Right lobe of liver (tissue), 6 donors: ENCODE data around the gene KRTAP10-11. TPM values are rescaled to one million over a fixed set of nuclear protein-coding genes. Genes with fewer than 3 reads are reported as not detected.
"Not testable (repeated sequence)": the region's sequence is repeated elsewhere in the genome, so short reads cannot be mapped to it uniquely, and the experiment has no call there.

ENCODE experiments used
- ATAC-seq, 4 donors: fragments of 200-7000 bp; cut with Tn5 transposase; one replicate each; pipeline ENCODE4 v1.9.1; 2020; ENCODE audit warnings: mild to moderate bottlenecking in 4 of 4, moderate library complexity in 4 of 4
- DNase-seq, 3 donors: peaks; one replicate each; pipeline ENCODE4 v3.0.0-alpha.2; 2020
- H3K27ac ChIP-seq, 3 donors: fragments of 200-600 bp; one replicate each; pipeline ENCODE4 v1.8.0; 2022
- H3K27me3 ChIP-seq, 2 donors: fragments of 200-600 bp; one replicate each; pipeline ENCODE4 v1.8.0; 2022
- H3K36me3 ChIP-seq, 4 donors: fragments of 200-600 bp; sonication (generic) in 1 of 4; one replicate each; pipeline versions ENCODE4 v1.5.1 to v1.8.0; 2017 to 2022; ENCODE audit warnings: control low read depth in 1 of 4
- H3K4me1 ChIP-seq, 4 donors: fragments of 200-600 bp; sonication (generic) in 1 of 4; one replicate each; pipeline versions ENCODE4 v1.5.1 to v1.8.0; 2017 to 2022; ENCODE audit warnings: control low read depth in 1 of 4
- H3K4me3 ChIP-seq, 3 donors: fragments of 200-600 bp; one replicate each; pipeline ENCODE4 v1.8.0; 2022
- H3K9me3 ChIP-seq, 4 donors: fragments of 200-600 bp; sonication (generic) in 1 of 4; one replicate each; pipeline versions ENCODE4 v1.5.1 to v1.8.0; 2017 to 2022; ENCODE audit warnings: control low read depth in 1 of 4
- POLR2A ChIP-seq: fragments of 450-650 bp; IDR thresholded peaks from one replicate; pipeline ENCODE4 v1.6.1; 2017; ENCODE audit warnings: antibody characterized with exemption, mild to moderate bottlenecking
- WGBS: methylation state at CpG from one replicate; pipeline ENCODE4 v1.1.6; 2018; ENCODE audit warnings: low coverage, low lambda C conversion rate; ENCODE audit not compliant: insufficient coverage; ENCODE audit errors: missing lambda C conversion rate; 5-methylcytosine and 5-hydroxymethylcytosine counted together
- intact Hi-C, 2 donors: fragments of 100-400 bp; cut with DNase I; formaldehyde crosslinking; loops; one replicate each; pipeline versions ENCODE4 v1.11.2 to v1.14.1; 2022
- total RNA-seq, 6 experiments: library from RNA; depleted of rRNA in 2 of 6; stranded (reverse); fragments of >200 nt in 2 of 6; fragmentation: NEBNext Ultra II Directional in 3 of 6; extraction: Animal tissue kit (Norgen Biotek cat#: 25700) in 3 of 6; gene quantifications; one replicate each; pipeline versions ENCODE4 v1.1.0 to v1.2.4, GENCODE V29; 2016 to 2023
- TF ChIP-seq, protein P1 (sequence below), 4 donors: fragments of 200-600 bp in 3 of 4; fragments of 450-650 bp in 1 of 4; IDR thresholded peaks; one replicate each; pipeline versions ENCODE4 v1.5.1 to v1.8.0; 2016 to 2022; ENCODE audit warnings: antibody characterized with exemption in 4 of 4, mild to moderate bottlenecking in 2 of 4
- donor health status: DM: no; HTN: yes; CAD: no.
- donor health status: DM: no; HTN: no; CAD: no.
- donor health status: DM: no; HTN: no; CAD: no.
- donor health status: DM: no; HTN: yes; CAD: no.
- donor health status: DM: no; HTN: yes; CAD: no.

Gene KRTAP10-11
- total RNA-seq, 6 experiments from 2014 or later = not detected

GRCh38 chr21:44626262-44626661, 20.0 kb upstream of the KRTAP10-11 start:
- no peaks in the 10 kb centered on the region for H3K36me3 ChIP-seq
- peaks cover 0 to 3% (median 0%) of the 10 kb centered on the region in 4 donors for H3K9me3 ChIP-seq
- DNase-seq = no peak
- no peak for ATAC-seq
- TF ChIP-seq, protein P1, sequence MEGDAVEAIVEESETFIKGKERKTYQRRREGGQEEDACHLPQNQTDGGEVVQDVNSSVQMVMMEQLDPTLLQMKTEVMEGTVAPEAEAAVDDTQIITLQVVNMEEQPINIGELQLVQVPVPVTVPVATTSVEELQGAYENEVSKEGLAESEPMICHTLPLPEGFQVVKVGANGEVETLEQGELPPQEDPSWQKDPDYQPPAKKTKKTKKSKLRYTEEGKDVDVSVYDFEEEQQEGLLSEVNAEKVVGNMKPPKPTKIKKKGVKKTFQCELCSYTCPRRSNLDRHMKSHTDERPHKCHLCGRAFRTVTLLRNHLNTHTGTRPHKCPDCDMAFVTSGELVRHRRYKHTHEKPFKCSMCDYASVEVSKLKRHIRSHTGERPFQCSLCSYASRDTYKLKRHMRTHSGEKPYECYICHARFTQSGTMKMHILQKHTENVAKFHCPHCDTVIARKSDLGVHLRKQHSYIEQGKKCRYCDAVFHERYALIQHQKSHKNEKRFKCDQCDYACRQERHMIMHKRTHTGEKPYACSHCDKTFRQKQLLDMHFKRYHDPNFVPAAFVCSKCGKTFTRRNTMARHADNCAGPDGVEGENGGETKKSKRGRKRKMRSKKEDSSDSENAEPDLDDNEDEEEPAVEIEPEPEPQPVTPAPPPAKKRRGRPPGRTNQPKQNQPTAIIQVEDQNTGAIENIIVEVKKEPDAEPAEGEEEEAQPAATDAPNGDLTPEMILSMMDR (IDR thresholded peaks at IDR 0.05) = no peak
- TF ChIP-seq POLR2A = no peak
- H3K4me1 ChIP-seq = no peaks in the 10 kb centered on the region
- H3K4me3 ChIP-seq = no peak overlapping the region
- H3K27ac ChIP-seq = no peak overlapping the region
- 81% methylated on average over 2 of the region's 10 CpGs for WGBS
- intact Hi-C loops = no loop called here
- no peaks in the 10 kb centered on the region for H3K27me3 ChIP-seq

- no peak for DNase-seq
- peaks cover 0 to 4% (median 0%) of the 10 kb centered on the region in 4 donors for H3K9me3 ChIP-seq
- no CpG with 5 or more reads among the region's 7 CpGs for WGBS
Measured at GRCh38 chr21:44626673-44627143, 19.5 kb upstream of the KRTAP10-11 start, which contains the start of gene KRTAP10-9. Gene KRTAP10-9, plus strand, starts transcription at chr21:44627093. Its CDS starts 79 bp downstream, at chr21:44627172.

GRCh38 chr21:44627181-44627822, 18.9 kb upstream of the KRTAP10-11 start:
- 68% methylated on average over 4 of the region's 20 CpGs for WGBS

More at GRCh38 chr21:44626673-44627143, 19.5 kb upstream of the KRTAP10-11 start, which contains the start of gene KRTAP10-9:
- intact Hi-C loops = no loop called here
- H3K4me3 ChIP-seq = no peak within 1 kb of the TSS
- H3K27ac ChIP-seq = no peak within 1 kb of the TSS
- H3K27me3 ChIP-seq = no peaks in the 10 kb centered on the region
- TF ChIP-seq, protein P1 (IDR thresholded peaks at IDR 0.05) = no peak
- no peak for TF ChIP-seq POLR2A
- H3K36me3 ChIP-seq = no peaks in the 10 kb centered on the region
- ATAC-seq = no peak
- H3K4me1 ChIP-seq = no peaks in the 10 kb centered on the region

DNA sequence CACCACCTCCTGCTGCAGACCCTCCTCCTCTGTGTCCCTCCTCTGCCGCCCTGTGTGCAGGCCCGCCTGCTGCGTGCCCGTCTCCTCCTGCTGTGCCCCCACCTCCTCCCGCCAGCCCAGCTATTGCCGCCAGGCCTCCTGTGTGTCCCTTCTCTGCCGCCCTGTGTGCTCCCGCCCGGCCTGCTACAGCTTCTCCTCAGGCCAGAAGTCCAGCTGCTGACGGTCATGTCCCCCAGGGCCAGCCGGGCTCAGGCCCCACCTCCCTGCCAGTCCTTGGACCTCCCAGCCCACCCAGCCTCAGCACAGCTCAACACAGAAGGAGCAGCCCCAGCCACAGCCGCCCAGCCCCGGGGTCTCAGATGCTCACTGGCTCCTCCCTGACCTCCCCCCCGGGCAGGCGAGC, 18.4 kb upstream of the KRTAP10-11 start:
- DNase-seq, H3K27ac ChIP-seq, H3K4me3 ChIP-seq, H3K36me3 ChIP-seq, H3K4me1 ChIP-seq, H3K9me3 ChIP-seq, intact Hi-C loops, H3K27me3 ChIP-seq, ATAC-seq: not testable (repeated sequence)
- 64% methylated on average over 7 of the region's 15 CpGs for WGBS

More at GRCh38 chr21:44627181-44627822, 18.9 kb upstream of the KRTAP10-11 start:
- ATAC-seq, H3K4me3 ChIP-seq, H3K9me3 ChIP-seq, intact Hi-C loops, H3K36me3 ChIP-seq, H3K27me3 ChIP-seq, H3K4me1 ChIP-seq, H3K27ac ChIP-seq, DNase-seq: not testable (repeated sequence)

GRCh38 chr21:44628707-44629391, 17.4 kb upstream of the KRTAP10-11 start:
- no peak for DNase-seq
- TF ChIP-seq, protein P1 (IDR thresholded peaks at IDR 0.05) = no peak
- TF ChIP-seq POLR2A = no peak
- H3K4me3 ChIP-seq = no peak overlapping the region
- no peak overlapping the region for H3K27ac ChIP-seq
- 71% methylated on average over 6 of the region's 18 CpGs for WGBS
- peaks cover 0 to 7% (median 0%) of the 10 kb centered on the region in 4 donors for H3K9me3 ChIP-seq
- no peaks in the 10 kb centered on the region for H3K36me3 ChIP-seq
- peak in 1 of 4 donors; percentile 29 for ATAC-seq
- no peaks in the 10 kb centered on the region for H3K4me1 ChIP-seq
- intact Hi-C loops = no loop called here
- no peaks in the 10 kb centered on the region for H3K27me3 ChIP-seq
